Activated CD4-positive, alpha-beta T cell treated with anti-CD3 and anti-CD28 coated beads, Interleukin-2, amount 50 U/mL, for 24 hours (primary cell): ENCODE measurements around the gene TCF12.
"Not testable (repeated sequence)": the region's sequence is repeated elsewhere in the genome, so short reads cannot be mapped to it uniquely, and the experiment has no call there.

Source experiments
- DNase-seq, 2 donors: peaks; one replicate each; pipeline ENCODE4 v3.0.0-alpha.2; 2020; ENCODE audit warnings: low read depth in 1 of 2, low spot score in 1 of 2

The TCF12 gene

GRCh38 chr15:57160823-57161560 is 242.5 kb downstream of the TCF12 start:
- DNase-seq, result no peak

GRCh38 chr15:57164251-57164650 is 245.8 kb downstream of the TCF12 start:
- DNase-seq, result not testable (repeated sequence)

- DNase-seq, result no peak
Measured at GRCh38 chr15:57165992-57166391, 247.5 kb downstream of the TCF12 start.

- DNase-seq, result no peak
Measured at GRCh38 chr15:57167821-57168395, 249.5 kb downstream of the TCF12 start.

- no peak for DNase-seq
Measured at GRCh38 chr15:57169643-57170042, 251.2 kb downstream of the TCF12 start.

- DNase-seq, result no peak
Measured at GRCh38 chr15:57171426-57171825, 253.0 kb downstream of the TCF12 start.

- no peak for DNase-seq
Measured at GRCh38 chr15:57172925-57173324, 254.5 kb downstream of the TCF12 start.

- DNase-seq, result no peak
Measured at GRCh38 chr15:57183041-57183440, 264.6 kb downstream of the TCF12 start.

GRCh38 chr15:57183614-57184344 is 265.3 kb downstream of the TCF12 start:
- DNase-seq, result no peak

GRCh38 chr15:57184502-57184901 is 266.1 kb downstream of the TCF12 start:
- no peak for DNase-seq

- no peak for DNase-seq
Measured at GRCh38 chr15:57185507-57186074, 267.1 kb downstream of the TCF12 start.

- DNase-seq, result no peak
Measured at GRCh38 chr15:57189466-57189865, 271.0 kb downstream of the TCF12 start.

GRCh38 chr15:57190208-57190607 is 271.8 kb downstream of the TCF12 start:
- DNase-seq, result no peak

- no peak for DNase-seq
Measured at GRCh38 chr15:57193161-57193560, 274.7 kb downstream of the TCF12 start.

GRCh38 chr15:57195326-57195725 is 276.9 kb downstream of the TCF12 start:
- DNase-seq, result no peak

GRCh38 chr15:57196865-57197264 is 278.4 kb downstream of the TCF12 start:
- DNase-seq, result no peak

GRCh38 chr15:57198131-57198530 is 279.7 kb downstream of the TCF12 start:
- DNase-seq, result no peak

- DNase-seq, result no peak
Measured at GRCh38 chr15:57198654-57199291, 280.3 kb downstream of the TCF12 start.

GRCh38 chr15:57201578-57201977 is 283.1 kb downstream of the TCF12 start:
- no peak for DNase-seq

GRCh38 chr15:57203906-57204305 is 285.5 kb downstream of the TCF12 start:
- DNase-seq, result no peak

- no peak for DNase-seq
Measured at GRCh38 chr15:57205027-57205855, 286.8 kb downstream of the TCF12 start.
